NB4 (cell line): ENCODE measurements around the gene FHIT.

Source experiments
- CTCF ChIP-seq: IDR thresholded peaks from one replicate; pipeline ENCODE4 v1.5.1; 2012; ENCODE audit warnings: low read depth, low read length
- MYC ChIP-seq: IDR thresholded peaks from 2 replicates; pipeline ENCODE4 v1.6.1; 2011; ENCODE audit warnings: low read depth, low read length
- POLR2A ChIP-seq: IDR thresholded peaks from 2 replicates; pipeline ENCODE4 v1.6.1; 2011; ENCODE audit warnings: mild to moderate bottlenecking; ENCODE audit not compliant: insufficient read length; ENCODE audit errors: extremely low read depth

GRCh38 chr3:60430205-60430604 lies 821.0 kb downstream of the FHIT start:
- TF ChIP-seq CTCF (no peak), POLR2A (no peak), MYC (no peak)
